Heart left ventricle (tissue), 16 donors: ENCODE data around the gene TAC4. TPM values are rescaled to one million over a fixed set of nuclear protein-coding genes. Genes with fewer than 3 reads are reported as not detected.
A peak's percentile ranks its signal among the peaks of the same experiment; 100 is the strongest.

Experiments
- ATAC-seq, 4 donors: fragments of 200-7000 bp; cut with Tn5 transposase; one replicate each; pipeline ENCODE4 v1.9.1; 2020 to 2022; ENCODE audit warnings: moderate library complexity in 4 of 4, mild to moderate bottlenecking in 3 of 4, moderate number of reproducible peaks in 1 of 4
- DNase-seq, 5 donors: peaks; one replicate each; pipeline ENCODE4 v3.0.0-alpha.2; 2020
- H3K27ac ChIP-seq, 12 donors: fragments of 200-600 bp; sonication (generic) in 4 of 12; one replicate each; pipeline versions ENCODE4 v1.5.0 to v1.8.0; 2016 to 2022; ENCODE audit warnings: mild to moderate bottlenecking in 2 of 12
- H3K27me3 ChIP-seq, 9 donors: fragments of 200-600 bp; sonication (generic) in 2 of 9; one replicate each; pipeline versions ENCODE4 v1.5.1 to v1.8.0; 2016 to 2022; ENCODE audit warnings: mild to moderate bottlenecking in 3 of 9
- H3K36me3 ChIP-seq, 9 donors: fragments of 200-600 bp; sonication (generic) in 2 of 9; one replicate each; pipeline versions ENCODE4 v1.5.0 to v1.8.0; 2018 to 2022; ENCODE audit warnings: mild to moderate bottlenecking in 2 of 9
- H3K4me1 ChIP-seq, 12 donors: fragments of 200-600 bp; sonication (generic) in 4 of 12; one replicate each; pipeline versions ENCODE4 v1.5.0 to v1.8.0; 2016 to 2022; ENCODE audit warnings: mild to moderate bottlenecking in 3 of 12
- H3K4me3 ChIP-seq, 12 donors: fragments of 200-600 bp; sonication (generic) in 4 of 12; one replicate each; pipeline versions ENCODE4 v1.5.0 to v1.8.0; 2017 to 2022; ENCODE audit warnings: mild to moderate bottlenecking in 9 of 12, moderate library complexity in 4 of 12
- H3K9me3 ChIP-seq, 12 donors: fragments of 200-600 bp; sonication (generic) in 4 of 12; one replicate each; pipeline versions ENCODE4 v1.5.0 to v1.8.0; 2016 to 2022; ENCODE audit warnings: mild to moderate bottlenecking in 1 of 12
- CTCF ChIP-seq, 12 donors: fragments of 200-600 bp; sonication (generic) in 4 of 12; IDR thresholded peaks; one replicate each; pipeline versions ENCODE4 v1.5.0 to v1.8.0; 2018 to 2022; ENCODE audit warnings: antibody characterized with exemption in 12 of 12, mild to moderate bottlenecking in 5 of 12
- POLR2A ChIP-seq, 2 donors: fragments of 450-650 bp; IDR thresholded peaks; one replicate each; pipeline ENCODE4 v1.6.1; 2017; ENCODE audit warnings: antibody characterized with exemption in 2 of 2, mild to moderate bottlenecking in 2 of 2, moderate library complexity in 2 of 2
- WGBS, 4 donors: extraction: QIAGEN DNeasy Blood & Tissue Kit in 2 of 4; methylation state at CpG; one replicate each; pipeline versions ENCODE4 v1.1.5 to v1.1.7; 2013 to 2018; 5-methylcytosine and 5-hydroxymethylcytosine counted together
- intact Hi-C, 10 donors: fragments of 100-400 bp; cut with DNase I; formaldehyde crosslinking; loops; one replicate each; pipeline versions ENCODE4 v1.11.1 to v1.14.2; 2022
- long read RNA-seq, 3 donors: library from polyadenylated mRNA; unstranded; transcript quantifications; one replicate each; pipeline ENCODE4 v2.0.0, GENCODE V29; 2020 to 2021
- polyA plus RNA-seq, 2 donors: library from polyadenylated mRNA; stranded (reverse); fragments of 200-250 nt; gene quantifications; one replicate each; pipeline ENCODE4 v1.2.3, GENCODE V29; 2013
- total RNA-seq, 9 donors: library from RNA; depleted of rRNA in 2 of 9; stranded (reverse); fragments of >200 nt in 2 of 9; fragmentation: NEBNext Ultra II Directional in 3 of 9; extraction: Animal tissue kit (Norgen Biotek cat#: 25700) in 3 of 9; gene quantifications; one replicate each; pipeline versions ENCODE4 v1.1.0 to v1.2.4, GENCODE V29; 2016 to 2023
- donor health status: ischemic (EF 13 %, LVEDD 7.1; RV severe dilation, severe dysfunction).
- donor health status: healthy with polysubstance abuse.
- donor health status: DM: no; HTN: yes; CAD: no.
- donor health status: DM: no; HTN: no; CAD: no.
- donor health status: ischemic (EF 25% LVEDD 6.9; RV normal size, moderate dysfunction).
- donor health status: ischemic (EF 25% LVEDD 5.7; RV mildly dilated, moderate dysfunction).
- donor health status: healthy.
- donor health status: DM: yes; HTN: yes; CAD: no.
- donor health status: ischemic (EF 35%, LVEDD 5.7; RV mildly dilated, moderate dysfunction).
- donor health status: nonischemic (EF 11% LVEDD 7.7; RV severe dilation, severe dysfunction).
- donor health status: DM: yes; HTN: yes; CAD: no.
- donor health status: PGD.
- donor health status: ischemic (EF 29% LVEDD 5.4; RV normal size, mild dysfunction).
- donor health status: nonischemic (EF 23%, LVEDD 6.1; RV moderate dilation, normal function).

The TAC4 gene
- total RNA-seq, result 1 to 10 TPM in 2 of 9 donors, under 1 TPM in 1, not detected in 6; 0.50 to 2.1 (median 1.3) TPM
- not detected for polyA plus RNA-seq
- long read RNA-seq, donor 1, partial matches to known transcripts, result 0 of 2 reads
- long read RNA-seq, donor 1, other reads (novel, unspliced or antisense), result 1 of 2 reads
- long read RNA-seq, donor 2, partial matches to known transcripts, result 0 of 2 reads
- long read RNA-seq, donor 2, other reads (novel, unspliced or antisense), result 2 of 2 reads
- long read RNA-seq, donor 3, result 0 reads

GRCh38 chr17:49848019-49848473 is at the start of gene TAC4:
Gene TAC4 (minus strand): TSS chr17:49848069. CDS start chr17:49848017, 52 bp downstream.
- ATAC-seq, result no peak
- H3K27ac ChIP-seq, result peak within 1 kb of the TSS in 5 of 12 donors; percentile 83 to 91 (median 85)
- intact Hi-C loops, result loop anchor here in 4 of 10 donors (5.0 to 10.0 kb wide), 5 partner anchors 53 to 141 kb away; partner anchors contain the start of genes KAT7 (in 1 of the 4) and SLC35B1 (in 1 of the 4)

GRCh38 chr17:49896860-49897259 is 49.0 kb upstream of the TAC4 start:
- Histone ChIP-seq H3K36me3 (no peaks in the 10 kb centered on the region), H3K4me3 (no peak overlapping the region), H3K27ac (no peak overlapping the region), H3K27me3 (peaks cover 0 to 45% (median 6%) of the 10 kb centered on the region in 9 donors), H3K9me3 (no peaks in the 10 kb centered on the region), H3K4me1 (peaks cover 0 to 2% (median 0%) of the 10 kb centered on the region in 12 donors)
- TF ChIP-seq CTCF (IDR thresholded peaks at IDR 0.05) (no peak), POLR2A (IDR thresholded peaks at IDR 0.05) (no peak)
- intact Hi-C loops, result no loop called here
- WGBS, 4 donors, result 71 to 80% (median 74%) methylated on average over 5 of the region's 5 CpGs
- DNase-seq (no peak), ATAC-seq (no peak)

More at GRCh38 chr17:49848019-49848473, at the start of gene TAC4:
- no peak for TF ChIP-seq POLR2A (IDR thresholded peaks at IDR 0.05)
- H3K9me3 ChIP-seq, result no peaks in the 10 kb centered on the region
- DNase-seq, result peak in 2 of 5 donors; percentile 2 to 3
- no peaks in the 10 kb centered on the region for H3K36me3 ChIP-seq
- no peak within 1 kb of the TSS for H3K4me3 ChIP-seq
- H3K4me1 ChIP-seq, result peaks cover 0 to 50% (median 36%) of the 10 kb centered on the region in 12 donors
- H3K27me3 ChIP-seq, result no peaks in the 10 kb centered on the region

GRCh38 chr17:49896222-49896621 is 48.4 kb upstream of the TAC4 start:
- Histone ChIP-seq H3K27ac (no peak overlapping the region), H3K4me1 (no peaks in the 10 kb centered on the region), H3K36me3 (no peaks in the 10 kb centered on the region), H3K9me3 (no peaks in the 10 kb centered on the region), H3K27me3 (peaks cover 0 to 52% (median 12%) of the 10 kb centered on the region in 9 donors), H3K4me3 (no peak overlapping the region)
- TF ChIP-seq CTCF (IDR thresholded peaks at IDR 0.05) (no peak), POLR2A (IDR thresholded peaks at IDR 0.05) (no peak)
- intact Hi-C loops, result no loop called here
- ATAC-seq, result no peak
- 75 to 93% (median 90%) methylated on average over 1 of the region's 1 CpG for WGBS, 4 donors
- DNase-seq, result no peak

GRCh38 chr17:49895812-49896211 is 47.9 kb upstream of the TAC4 start:
- WGBS, 4 donors, result 42 to 60% (median 58%) methylated on average over 2 of the region's 2 CpGs
- DNase-seq, result no peak
- intact Hi-C loops, result no loop called here
- no peak overlapping the region for H3K27ac ChIP-seq
- TF ChIP-seq POLR2A (IDR thresholded peaks at IDR 0.05), result no peak
- TF ChIP-seq CTCF (IDR thresholded peaks at IDR 0.05), result no peak
- no peaks in the 10 kb centered on the region for H3K9me3 ChIP-seq
- no peaks in the 10 kb centered on the region for H3K36me3 ChIP-seq
- ATAC-seq, result no peak
- H3K4me3 ChIP-seq, result no peak overlapping the region
- peaks cover 0 to under 1% (median 0%) of the 10 kb centered on the region in 12 donors for H3K4me1 ChIP-seq
- peaks cover 2 to 56% (median 15%) of the 10 kb centered on the region in 9 donors for H3K27me3 ChIP-seq
